ENCODE measurements around the gene FANCC. TPM values are rescaled to one million over a fixed set of nuclear protein-coding genes. Genes with fewer than 3 reads are reported as not detected.

The FANCC gene
- total RNA-seq, 1 donor from 2014 or later: 35.4 TPM

DNA sequence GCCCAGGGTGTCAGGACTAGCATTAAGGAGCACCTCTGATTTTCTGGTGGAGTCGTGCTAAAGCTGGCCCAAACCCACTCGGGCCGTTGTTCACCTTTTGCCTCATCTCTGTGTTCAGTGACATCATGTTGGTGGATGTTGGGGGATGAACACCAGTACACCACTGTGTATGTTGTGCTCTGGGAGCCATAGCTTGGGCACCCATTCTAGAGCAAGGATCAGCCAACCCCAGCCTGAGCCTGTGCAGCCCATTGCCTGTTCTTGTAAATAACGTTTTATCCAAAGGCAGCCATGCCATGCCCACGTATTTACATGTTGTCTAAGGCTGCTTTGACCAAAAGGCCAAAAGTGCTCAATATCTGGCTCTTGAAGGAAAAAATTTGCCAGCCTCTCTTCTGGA, 245.6 kb downstream of the FANCC start:
- no peak for DNase-seq (ENCODE audit: low spot score)

DNA sequence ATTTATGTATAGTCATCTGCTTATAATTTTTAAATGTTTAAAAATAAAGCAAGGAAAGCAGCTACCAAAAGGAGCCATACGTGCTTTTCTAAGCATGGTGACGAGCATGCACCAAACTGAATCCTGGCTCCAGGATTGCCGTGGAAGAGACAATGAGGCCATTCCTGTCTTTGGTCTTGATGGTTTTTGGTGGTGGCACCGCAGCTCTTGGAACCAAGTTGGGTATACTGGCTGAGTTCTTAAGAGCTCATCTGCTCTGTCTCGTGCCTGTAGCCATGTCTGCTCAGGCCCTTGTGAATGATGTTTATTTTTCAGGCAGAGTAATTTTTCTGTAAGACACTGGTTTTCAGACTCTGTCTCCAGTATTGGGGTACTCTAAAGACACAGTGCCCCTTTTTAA, 246.1 kb downstream of the FANCC start:
- no peak for DNase-seq (ENCODE audit: low spot score)

DNA sequence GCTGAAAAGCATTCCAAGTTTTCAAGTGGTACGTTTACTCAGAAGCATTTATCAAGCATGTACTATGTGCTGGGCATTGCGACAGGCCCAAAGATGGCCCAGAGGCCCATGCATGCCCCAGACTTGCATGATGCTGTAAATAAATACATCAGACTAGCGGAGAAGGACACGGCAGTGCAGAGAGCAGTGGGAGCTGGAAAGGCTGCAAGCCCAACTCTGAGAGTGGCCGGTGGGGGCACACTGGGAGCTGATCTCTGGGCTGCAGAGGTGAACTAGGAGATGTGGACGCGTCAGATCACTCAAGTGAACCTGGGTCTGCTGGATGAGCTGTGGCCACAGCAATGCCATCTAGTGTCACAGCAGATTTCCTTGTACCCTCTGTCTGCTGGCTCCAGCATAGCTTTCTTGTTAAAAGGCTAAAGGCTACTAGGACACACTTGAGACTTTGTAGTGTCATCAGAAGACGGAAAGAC, 246.9 kb downstream of the FANCC start:
- no peak for DNase-seq (ENCODE audit: low spot score)

DNA sequence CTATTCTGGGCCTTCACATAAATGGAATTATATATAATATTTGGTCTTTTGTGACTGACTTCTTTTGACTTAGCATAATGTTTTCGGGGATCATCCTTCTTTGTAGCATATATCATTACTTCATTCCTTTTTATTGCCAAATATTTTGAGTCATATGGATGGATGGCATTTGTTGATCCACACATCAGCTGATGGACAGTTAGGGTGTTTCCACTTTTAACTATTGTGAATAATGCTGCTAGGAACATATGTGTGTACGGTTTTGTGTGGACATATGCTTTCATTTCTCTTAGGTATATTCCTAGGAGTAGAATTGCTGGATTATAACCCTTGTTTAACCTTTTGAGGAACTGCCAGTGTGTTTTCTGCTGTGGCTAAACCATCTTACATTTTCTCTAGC, 249.6 kb downstream of the FANCC start:
- DNase-seq (ENCODE audit: low spot score): no peak

DNA sequence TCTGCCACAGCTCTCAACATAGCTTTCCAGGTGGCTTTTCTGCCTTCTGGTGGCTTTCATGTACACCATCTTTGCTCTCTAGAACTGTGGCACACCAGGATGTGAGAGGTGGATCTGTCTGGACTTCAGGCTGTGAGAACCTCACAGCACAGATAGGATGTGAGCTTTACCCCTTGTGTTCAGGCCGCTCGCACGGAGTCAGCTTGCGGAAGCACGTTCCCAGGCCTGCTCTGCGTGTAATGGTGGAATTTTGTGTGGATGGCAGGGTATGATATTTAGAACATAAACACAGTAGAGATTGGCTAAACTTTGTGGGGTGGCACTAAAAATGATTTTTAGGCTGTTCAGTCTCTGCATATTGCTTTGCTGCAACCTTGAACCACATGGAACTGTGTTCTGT, 250.5 kb downstream of the FANCC start:
- DNase-seq (ENCODE audit: low spot score): no peak

DNA sequence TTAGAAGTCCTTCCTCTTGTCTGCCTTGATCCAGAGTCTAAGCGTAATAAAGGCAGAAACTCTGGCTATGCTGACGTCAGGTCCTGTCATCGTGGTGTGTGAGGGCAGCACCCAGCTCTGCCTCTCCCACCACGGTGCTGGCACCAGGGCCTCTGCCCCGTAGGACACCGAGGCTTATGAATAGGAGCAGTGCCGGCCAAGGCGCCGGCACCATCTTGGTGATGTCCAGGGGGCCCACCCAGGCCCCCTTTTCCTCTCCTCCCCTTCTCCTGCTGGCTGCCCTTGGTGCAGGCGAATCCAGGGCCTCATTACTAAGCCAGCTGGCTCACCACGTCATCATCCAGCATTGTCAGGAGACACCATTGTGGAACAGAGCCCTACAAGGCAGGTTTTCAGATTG, 252.3 kb downstream of the FANCC start:
- DNase-seq (ENCODE audit: low spot score): no peak

DNA sequence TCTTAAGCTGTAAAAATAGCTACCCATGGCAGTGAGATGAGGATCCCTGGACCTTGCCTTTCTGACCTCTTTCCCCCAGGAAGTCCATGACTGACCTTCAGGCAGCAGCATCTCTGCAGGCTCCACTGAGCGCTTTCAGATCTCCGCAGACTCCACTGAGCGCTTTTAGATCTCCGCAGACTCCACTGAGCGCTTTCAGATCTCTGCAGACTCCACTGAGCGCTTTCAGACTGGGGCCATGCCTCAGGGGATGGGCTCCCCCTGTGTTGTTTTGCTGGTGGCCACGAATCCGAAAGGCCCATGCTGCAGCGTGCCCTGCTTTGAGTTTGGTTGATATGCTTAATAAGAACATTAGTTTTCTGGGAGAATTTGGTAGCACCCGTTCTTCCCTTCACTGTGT, 254.2 kb downstream of the FANCC start:
- DNase-seq (ENCODE audit: low spot score): no peak

DNA sequence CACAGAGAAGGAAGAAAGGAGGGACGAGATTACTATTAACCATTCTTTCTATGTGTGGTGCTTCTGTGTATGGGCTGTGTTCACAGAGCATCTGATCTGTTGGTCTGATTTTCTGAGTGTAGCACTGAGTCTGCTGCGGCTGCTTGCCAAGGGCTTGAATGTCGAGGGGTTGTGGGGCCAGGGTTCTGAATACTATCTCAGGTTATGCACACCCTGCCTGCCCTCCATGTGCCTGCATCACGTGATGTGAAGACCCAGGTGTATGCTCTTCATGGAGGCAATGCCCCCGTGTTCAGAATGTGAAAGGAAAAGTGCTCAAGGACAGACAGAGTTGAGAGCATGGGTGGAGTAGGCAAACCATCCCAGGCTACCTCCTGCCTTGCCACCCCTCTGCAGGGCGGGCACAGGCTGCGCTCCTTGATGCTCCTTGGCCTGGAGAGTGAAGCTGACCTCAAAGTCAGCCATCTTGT, 254.9 kb downstream of the FANCC start:
- DNase-seq (ENCODE audit: low spot score): no peak

DNA sequence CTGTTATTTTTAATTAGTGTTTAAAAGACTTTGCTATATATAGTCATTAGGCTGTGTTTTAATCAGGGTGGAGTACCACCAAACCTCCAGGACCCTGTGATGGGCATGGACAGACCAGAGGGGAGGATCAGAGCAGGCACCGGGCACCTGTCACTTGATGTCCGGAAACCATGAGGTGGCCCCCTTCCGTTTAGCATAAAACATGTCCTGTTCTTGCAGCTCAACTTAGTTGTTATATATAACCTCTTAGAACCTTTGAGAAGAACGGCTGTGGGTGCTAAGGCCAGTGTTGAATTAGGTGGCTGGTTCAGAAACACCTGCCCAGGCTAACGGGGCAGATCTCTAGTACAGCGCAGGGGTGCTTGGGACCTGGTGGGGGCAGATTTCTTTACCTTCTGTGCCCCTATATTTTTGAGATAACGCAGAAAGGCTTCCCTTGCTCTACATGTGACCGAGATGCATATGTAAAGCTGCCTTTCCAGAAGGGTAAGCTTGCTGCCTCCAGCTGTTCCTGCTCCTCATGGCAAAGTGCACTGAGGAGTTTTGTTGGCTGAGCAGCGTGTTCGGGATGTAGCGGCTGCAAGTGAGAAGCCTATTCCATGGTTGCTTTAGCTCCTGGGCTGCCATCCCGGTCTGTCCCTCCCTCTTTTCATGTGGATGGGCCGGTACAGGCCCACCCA, 255.5 kb downstream of the FANCC start:
- DNase-seq (ENCODE audit: low spot score): no peak

DNA sequence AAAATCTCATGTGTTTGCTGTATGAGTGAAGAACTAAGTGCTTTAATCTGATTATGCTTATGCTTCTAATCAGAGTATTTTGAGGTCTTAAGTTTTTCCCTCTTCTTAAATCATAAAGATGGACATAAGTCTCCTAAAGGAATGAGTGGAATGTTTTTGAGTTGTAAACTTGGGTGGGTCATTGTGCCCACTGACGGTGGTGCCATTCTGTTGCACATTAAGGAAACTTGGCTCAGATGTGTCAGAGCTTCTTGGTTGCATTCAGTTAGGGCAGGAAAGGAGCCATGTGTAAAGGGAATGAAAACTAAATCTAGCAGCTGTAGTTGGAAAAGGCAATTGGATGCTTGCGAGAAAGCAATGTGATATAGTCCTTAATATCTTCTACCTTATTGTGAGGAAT, 256.6 kb downstream of the FANCC start:
- DNase-seq (ENCODE audit: low spot score): no peak

DNA sequence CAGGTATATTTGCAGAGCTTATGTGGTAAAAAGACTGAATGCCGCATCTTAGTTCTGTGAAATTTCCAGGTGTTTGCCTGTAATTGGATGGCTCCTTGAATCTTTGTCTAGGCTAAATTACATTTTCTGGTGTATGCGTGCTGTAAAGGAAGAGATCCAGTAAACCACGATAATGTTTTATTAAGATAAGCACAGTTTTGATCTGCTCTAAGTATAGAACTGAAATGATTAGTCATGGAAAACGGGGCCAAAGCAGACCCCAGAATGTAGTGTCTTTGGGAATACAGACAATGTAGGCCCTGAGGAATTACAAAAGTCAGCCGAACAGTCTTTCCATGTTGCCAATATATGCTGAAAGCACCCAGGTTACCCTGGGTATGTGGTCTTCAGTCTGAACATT, 257.3 kb downstream of the FANCC start:
- no peak for DNase-seq (ENCODE audit: low spot score)

DNA sequence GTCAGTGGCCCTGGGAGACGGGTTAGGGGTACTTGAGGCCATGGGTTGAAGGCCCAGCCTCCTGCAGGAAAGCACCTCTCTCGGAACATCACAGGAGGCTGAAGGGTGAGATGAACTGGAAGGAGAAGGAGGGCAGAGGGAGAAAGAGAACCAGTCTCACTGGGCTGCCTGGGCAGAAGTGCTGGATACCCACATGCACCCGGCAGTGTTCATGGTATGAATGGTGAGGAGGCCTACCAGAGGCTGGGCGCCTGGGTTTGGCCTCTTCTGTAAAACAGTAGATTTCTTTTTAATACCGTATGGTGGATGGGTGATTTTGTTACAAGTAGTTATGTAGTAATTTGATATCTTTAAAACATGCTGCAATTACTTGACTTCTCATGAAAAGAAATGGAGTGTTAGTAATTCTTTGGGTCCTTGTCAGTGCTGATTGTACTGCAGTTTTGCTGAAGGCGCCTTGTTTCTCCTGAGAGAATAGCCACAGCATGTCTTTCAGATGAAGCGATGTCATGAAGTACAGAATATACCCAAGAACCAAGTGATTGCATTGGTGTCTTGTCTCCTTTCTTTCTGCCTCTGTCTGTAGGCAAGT, 258.6 kb downstream of the FANCC start:
- DNase-seq (ENCODE audit: low spot score): no peak

DNA sequence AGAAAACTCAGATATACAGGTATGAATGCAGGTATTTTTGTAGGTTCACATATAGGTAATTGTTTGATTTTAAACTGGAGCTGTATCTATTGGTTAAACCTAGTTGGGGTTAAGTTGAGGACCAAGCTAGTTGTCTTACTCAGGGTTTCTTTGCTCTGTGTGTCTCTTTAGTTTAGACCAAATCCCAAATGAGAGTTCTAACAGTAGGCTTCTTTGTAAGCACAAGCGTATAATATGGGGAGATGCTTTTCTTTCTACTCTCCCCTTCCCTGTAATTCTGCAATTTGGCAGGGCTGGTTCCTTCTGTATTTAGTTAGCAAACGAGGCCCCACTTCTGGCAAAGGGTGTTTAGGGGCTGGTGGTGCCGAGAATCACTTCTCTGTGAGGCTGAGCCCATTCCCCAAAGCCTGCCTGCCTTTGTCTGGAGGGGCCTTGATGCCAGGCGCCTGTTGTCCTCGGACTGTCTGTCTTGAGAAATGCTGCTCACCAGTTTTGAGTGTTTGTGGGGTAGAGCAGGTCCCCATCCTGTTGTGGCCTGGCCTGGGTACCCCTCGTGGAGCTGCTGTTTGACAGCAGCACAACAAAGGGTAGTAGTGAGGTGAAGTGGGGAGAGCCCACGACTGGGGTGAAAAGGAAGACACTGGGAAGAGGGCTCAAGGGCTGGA, 259.3 kb downstream of the FANCC start:
- DNase-seq (ENCODE audit: low spot score): no peak

DNA sequence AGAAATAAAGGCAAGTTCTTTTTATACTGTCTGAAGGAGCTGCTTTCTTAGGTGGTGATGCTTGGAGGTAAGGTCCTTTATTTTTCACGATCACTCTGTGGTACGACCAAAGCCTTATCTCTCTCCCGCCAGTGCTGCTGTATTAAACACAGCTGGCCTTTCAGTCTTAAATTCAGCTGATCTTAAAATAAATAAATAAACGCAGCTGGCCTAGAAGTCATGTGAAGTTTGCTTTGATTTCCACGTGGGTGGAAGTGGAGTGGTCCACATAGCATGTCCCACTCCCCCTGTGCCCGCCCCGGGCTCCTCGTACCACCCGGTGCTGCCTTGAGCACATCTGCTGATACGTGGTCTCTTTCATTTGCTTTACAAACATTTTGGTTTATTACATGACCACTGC, 260.4 kb downstream of the FANCC start:
- peak; percentile 60 for DNase-seq (ENCODE audit: low spot score)

DNA sequence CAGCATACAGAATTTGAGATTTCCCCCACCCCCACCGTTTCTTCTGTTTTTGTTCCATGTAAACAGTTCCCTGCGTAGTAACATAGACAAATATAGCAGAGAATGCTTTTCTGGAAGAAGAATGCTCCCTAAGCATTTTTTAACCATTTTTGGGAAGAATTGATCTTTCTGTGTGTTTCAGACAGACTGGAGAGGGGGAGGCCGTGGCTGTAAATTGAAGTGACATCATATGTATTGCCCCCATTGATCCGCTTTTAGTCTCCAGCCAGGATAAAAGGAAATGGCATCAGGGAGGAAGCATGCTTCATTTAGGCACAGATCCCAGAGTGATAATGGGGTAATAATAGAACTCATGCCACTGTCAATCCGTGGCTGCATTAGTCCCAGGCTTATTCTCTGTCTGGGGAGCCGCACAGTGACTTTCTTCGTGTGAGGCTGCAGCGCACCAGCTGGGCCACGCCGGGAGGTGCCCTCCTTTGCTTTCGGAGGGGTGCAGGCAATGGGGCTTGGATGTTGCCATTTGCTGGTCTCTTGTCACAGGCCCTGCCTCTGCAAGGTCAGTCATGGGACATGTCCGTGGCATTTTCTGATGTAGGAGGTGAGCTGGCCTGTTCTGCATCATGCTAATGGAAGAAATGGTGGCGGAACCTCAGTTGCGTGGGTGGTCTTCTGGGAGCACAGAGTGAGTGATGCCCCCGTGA, 261.5 kb downstream of the FANCC start:
- DNase-seq (ENCODE audit: low spot score): peak; percentile 86

DNA sequence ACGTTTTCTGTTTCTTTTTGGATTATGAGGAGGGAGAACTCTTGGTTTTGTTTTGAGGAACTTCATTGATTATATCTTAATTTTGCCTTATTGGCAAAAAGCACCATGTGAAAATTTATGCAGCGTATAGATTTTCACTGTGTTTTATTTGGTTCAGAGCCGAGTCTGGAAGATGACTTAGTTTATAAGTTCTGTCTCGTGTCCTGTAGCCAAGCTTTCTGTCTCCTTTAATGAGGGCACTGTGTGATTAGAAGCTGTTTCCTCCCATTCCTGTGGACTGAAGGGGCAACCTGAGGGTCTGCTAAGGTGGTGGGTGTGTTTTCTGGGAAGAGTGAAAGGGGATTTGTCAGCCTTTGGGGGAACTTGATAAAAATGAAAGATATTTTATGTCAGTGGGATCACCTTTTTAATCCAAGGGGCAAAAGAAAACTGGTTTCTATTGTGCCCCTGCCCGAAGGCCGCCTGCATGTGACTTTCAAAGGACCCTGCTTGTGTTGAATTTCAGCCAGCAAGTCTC, 262.1 kb downstream of the FANCC start:
- no peak for DNase-seq (ENCODE audit: low spot score)

DNA sequence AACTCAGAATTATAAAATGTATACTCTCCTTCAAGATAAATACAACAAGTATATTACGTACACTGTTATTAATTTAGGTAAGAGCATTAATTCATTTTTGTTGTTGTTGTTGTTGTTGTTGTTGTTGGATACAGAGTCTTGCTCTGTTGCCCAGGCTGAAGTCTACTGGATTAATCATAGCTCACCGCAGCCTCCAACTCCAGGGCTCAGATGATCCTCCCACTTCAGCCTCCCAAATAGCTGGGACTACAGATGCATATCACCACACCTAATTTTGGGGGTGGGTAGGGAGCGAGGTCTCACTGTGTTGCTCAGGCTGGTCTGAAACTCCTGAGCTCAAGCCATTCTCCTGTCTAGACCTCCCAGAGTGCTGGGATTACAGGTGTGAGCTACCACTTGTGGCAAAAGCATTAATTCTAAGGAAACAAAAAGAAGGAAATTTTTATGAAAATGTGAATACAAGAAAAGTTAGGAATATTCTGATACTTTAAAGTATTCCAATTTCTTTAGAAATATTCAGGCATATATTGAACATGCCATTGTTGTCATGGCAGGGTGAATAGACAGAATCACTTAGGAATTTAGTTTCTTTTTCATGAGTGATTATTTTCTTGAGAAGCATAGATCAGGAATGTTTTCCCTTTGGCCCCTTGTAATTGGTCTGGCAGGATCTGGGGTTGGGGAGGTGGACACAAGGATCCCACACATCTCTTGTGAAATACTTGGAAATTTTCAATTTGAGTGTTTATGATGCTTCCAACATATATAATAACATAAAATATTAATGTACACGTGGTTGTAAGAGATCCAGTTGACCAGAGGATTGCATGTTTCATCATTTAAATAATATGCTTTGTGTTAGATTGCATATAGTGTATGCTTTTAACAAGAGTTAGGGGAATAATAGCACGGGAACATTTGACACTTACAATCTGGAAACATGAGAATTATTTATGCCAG, 263.6 kb downstream of the FANCC start:
- no peak for DNase-seq (ENCODE audit: low spot score)

DNA sequence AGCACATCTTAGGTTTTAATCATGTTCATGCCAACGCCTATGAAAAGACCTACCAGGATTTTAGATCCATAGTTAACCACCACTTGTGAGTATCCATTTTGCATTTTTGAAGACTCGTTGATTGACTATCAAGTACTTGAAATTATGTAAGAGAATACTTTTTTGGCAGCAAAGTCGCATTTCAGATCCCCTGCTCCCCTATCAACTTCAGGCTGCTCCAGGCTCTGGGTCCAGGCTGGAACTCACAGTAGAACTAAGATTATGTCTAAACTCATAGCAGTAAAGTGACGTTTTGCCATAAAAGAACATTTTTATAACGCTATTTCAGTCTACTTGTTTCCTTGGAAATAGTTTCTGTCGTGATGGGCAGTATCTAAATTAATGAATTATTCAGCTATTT, 267.7 kb downstream of the FANCC start:
- peak; percentile 61 for DNase-seq (ENCODE audit: low spot score)
